ENCODE measurements around the gene VPS16. TPM values are rescaled to one million over a fixed set of nuclear protein-coding genes. Genes with fewer than 3 reads are reported as not detected.
A peak's percentile ranks its signal among the peaks of the same experiment; 100 is the strongest.

The VPS16 gene
- total RNA-seq, 1 experiment from 2014 or later = 26.2 TPM

DNA sequence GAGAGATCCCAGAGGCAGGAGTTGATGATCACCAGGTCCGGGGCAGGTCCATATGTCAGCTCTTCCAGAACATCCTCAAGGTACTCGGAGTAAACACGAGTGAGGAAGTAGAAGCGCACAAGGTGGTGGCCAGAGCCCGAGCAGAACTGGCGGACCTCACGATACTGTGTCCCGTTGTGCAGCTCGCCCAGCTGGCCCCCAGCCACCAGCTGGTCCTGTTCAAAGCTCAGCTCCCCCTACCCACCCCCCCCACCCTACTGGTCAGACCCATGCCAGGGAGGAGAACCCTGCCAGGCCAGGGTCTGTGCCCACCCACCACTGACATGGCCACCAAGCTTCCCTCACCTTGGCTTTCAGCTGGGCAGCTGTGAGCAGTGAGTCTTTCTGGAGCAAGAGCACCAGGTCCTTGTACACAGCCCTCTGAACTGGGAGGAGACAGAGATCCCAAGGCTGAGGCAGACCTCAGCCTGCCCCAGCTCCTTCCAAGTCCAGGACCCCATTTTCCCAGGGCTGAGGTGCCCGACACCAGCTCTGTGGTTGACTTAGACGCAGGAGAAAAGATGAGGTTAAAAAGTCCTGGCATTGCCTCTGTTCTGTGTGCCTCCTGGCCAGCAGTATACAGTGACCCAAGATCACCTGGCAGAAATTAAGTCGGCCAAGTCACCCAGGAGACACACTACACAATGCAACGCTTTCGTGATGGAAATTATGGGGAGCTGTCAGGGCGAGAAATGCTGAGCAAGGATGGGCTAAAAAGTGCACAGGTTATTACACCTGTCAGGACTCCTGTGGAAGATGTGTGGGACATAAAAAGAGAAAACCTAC is 1.5 kb upstream of the VPS16 start:
- ATAC-seq (no peak), DNase-seq (ENCODE audit: low spot score) (no peak)
- H3K36me3 Mint-ChIP-seq = peaks cover 11% of the 10 kb centered on the region
- peaks cover 5% of the 10 kb centered on the region for H3K9me3 Mint-ChIP-seq
- H3K27ac Mint-ChIP-seq = no peak overlapping the region
- H3K4me3 Mint-ChIP-seq = peak overlapping the region; percentile 66
- H3K4me1 Mint-ChIP-seq = peaks cover 8% of the 10 kb centered on the region
- H3K27me3 Mint-ChIP-seq (ENCODE audit: low read depth) = peaks cover 27% of the 10 kb centered on the region
- ChIA-PET CTCF (interaction anchor here (1.4 to 2.0 kb wide), 2 partner anchors 13 to 38 kb away, joined by 4 read pairs; partner anchors contain the start of gene CPXM1), POLR2A (no interaction called here)
- TF ChIP-seq ZNF232 (CRISPR knock-in tag; IDR thresholded peaks at IDR 0.05) (no peak), KAT7 (CRISPR knock-in tag; IDR thresholded peaks at IDR 0.05; ENCODE audit: borderline replicate concordance) (no peak), ESRRA (CRISPR knock-in tag; IDR thresholded peaks at IDR 0.05; ENCODE audit: borderline replicate concordance) (no peak), RORB (CRISPR knock-in tag; IDR thresholded peaks at IDR 0.05) (no peak), MYBL2 (CRISPR knock-in tag; IDR thresholded peaks at IDR 0.05) (no peak), ZBTB21 (CRISPR knock-in tag; IDR thresholded peaks at IDR 0.05; ENCODE audit: borderline replicate concordance) (no peak), SOX15 (CRISPR knock-in tag; IDR thresholded peaks at IDR 0.05) (no peak), GABPB1 (CRISPR knock-in tag; IDR thresholded peaks at IDR 0.05) (no peak), HMGA2 (CRISPR knock-in tag; IDR thresholded peaks at IDR 0.05) (no peak)
- TF ChIP-seq, protein P1, sequence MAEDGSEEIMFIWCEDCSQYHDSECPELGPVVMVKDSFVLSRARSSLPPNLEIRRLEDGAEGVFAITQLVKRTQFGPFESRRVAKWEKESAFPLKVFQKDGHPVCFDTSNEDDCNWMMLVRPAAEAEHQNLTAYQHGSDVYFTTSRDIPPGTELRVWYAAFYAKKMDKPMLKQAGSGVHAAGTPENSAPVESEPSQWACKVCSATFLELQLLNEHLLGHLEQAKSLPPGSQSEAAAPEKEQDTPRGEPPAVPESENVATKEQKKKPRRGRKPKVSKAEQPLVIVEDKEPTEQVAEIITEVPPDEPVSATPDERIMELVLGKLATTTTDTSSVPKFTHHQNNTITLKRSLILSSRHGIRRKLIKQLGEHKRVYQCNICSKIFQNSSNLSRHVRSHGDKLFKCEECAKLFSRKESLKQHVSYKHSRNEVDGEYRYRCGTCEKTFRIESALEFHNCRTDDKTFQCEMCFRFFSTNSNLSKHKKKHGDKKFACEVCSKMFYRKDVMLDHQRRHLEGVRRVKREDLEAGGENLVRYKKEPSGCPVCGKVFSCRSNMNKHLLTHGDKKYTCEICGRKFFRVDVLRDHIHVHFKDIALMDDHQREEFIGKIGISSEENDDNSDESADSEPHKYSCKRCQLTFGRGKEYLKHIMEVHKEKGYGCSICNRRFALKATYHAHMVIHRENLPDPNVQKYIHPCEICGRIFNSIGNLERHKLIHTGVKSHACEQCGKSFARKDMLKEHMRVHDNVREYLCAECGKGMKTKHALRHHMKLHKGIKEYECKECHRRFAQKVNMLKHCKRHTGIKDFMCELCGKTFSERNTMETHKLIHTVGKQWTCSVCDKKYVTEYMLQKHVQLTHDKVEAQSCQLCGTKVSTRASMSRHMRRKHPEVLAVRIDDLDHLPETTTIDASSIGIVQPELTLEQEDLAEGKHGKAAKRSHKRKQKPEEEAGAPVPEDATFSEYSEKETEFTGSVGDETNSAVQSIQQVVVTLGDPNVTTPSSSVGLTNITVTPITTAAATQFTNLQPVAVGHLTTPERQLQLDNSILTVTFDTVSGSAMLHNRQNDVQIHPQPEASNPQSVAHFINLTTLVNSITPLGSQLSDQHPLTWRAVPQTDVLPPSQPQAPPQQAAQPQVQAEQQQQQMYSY (CRISPR knock-in tag; IDR thresholded peaks at IDR 0.05) = no peak
- TF ChIP-seq, protein P2, sequence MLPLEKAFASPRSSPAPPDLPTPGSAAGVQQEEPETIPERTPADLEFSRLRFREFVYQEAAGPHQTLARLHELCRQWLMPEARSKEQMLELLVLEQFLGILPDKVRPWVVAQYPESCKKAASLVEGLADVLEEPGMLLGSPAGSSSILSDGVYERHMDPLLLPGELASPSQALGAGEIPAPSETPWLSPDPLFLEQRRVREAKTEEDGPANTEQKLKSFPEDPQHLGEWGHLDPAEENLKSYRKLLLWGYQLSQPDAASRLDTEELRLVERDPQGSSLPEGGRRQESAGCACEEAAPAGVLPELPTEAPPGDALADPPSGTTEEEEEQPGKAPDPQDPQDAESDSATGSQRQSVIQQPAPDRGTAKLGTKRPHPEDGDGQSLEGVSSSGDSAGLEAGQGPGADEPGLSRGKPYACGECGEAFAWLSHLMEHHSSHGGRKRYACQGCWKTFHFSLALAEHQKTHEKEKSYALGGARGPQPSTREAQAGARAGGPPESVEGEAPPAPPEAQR (CRISPR knock-in tag; IDR thresholded peaks at IDR 0.05) = no peak
- TF ChIP-seq, protein P3, sequence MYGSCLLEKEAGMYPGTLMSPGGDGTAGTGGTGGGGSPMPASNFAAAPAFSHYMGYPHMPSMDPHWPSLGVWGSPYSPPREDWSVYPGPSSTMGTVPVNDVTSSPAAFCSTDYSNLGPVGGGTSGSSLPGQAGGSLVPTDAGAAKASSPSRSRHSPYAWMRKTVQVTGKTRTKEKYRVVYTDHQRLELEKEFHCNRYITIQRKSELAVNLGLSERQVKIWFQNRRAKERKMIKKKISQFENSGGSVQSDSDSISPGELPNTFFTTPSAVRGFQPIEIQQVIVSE (CRISPR knock-in tag; IDR thresholded peaks at IDR 0.05; ENCODE audit: borderline replicate concordance) = no peak
- TF ChIP-seq, protein P4, sequence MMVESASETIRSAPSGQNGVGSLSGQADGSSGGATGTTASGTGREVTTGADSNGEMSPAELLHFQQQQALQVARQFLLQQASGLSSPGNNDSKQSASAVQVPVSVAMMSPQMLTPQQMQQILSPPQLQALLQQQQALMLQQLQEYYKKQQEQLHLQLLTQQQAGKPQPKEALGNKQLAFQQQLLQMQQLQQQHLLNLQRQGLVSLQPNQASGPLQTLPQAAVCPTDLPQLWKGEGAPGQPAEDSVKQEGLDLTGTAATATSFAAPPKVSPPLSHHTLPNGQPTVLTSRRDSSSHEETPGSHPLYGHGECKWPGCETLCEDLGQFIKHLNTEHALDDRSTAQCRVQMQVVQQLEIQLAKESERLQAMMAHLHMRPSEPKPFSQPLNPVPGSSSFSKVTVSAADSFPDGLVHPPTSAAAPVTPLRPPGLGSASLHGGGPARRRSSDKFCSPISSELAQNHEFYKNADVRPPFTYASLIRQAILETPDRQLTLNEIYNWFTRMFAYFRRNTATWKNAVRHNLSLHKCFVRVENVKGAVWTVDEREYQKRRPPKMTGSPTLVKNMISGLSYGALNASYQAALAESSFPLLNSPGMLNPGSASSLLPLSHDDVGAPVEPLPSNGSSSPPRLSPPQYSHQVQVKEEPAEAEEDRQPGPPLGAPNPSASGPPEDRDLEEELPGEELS (CRISPR knock-in tag; IDR thresholded peaks at IDR 0.05) = no peak

DNA sequence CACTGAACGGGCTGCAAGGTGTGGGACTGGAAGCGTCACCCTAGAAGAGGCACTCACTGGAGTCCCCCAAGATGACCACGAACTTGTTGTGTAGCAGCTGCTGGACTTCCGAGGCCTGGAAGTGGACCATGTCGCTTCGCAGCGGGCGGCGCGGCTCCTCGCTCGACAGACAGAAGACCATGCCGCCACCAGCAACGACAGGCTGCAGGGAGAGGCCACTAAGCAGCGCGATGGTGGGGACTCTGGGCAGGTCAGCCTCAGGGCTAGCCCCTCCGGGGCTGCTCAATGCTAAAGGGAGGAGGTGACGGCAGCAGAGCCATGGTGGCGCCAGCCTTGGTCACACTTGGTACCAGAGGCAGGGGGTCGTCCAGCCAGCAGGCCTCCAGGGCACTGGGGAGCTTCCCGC is 810 bp upstream of the VPS16 start:
- ATAC-seq (no peak), DNase-seq (ENCODE audit: low spot score) (no peak)
- Mint-ChIP-seq H3K27ac (no peak overlapping the region), H3K4me1 (peaks cover 8% of the 10 kb centered on the region), H3K36me3 (peaks cover 11% of the 10 kb centered on the region), H3K4me3 (peak overlapping the region; percentile 66), H3K27me3 (ENCODE audit: low read depth) (peaks cover 27% of the 10 kb centered on the region), H3K9me3 (peaks cover 5% of the 10 kb centered on the region)
- CTCF ChIA-PET = interaction anchor here (0.9 to 2.0 kb wide), 4 partner anchors 9 to 39 kb away, joined by 3 to 10 read pairs (median 4); partner anchors contain the start of genes CPXM1 and TMEM239
- POLR2A ChIA-PET = no interaction called here
- TF ChIP-seq NFE2L1 (CRISPR knock-in tag; IDR thresholded peaks at IDR 0.05) (no peak), ZNF121 (CRISPR knock-in tag; IDR thresholded peaks at IDR 0.05) (no peak), ZBTB21 (CRISPR knock-in tag; IDR thresholded peaks at IDR 0.05; ENCODE audit: borderline replicate concordance) (no peak), ZNF396 (CRISPR knock-in tag; IDR thresholded peaks at IDR 0.05; ENCODE audit: borderline replicate concordance) (no peak), ZNF232 (CRISPR knock-in tag; IDR thresholded peaks at IDR 0.05) (no peak), TP53 (CRISPR knock-in tag; IDR thresholded peaks at IDR 0.05) (no peak), TCF7 (CRISPR knock-in tag; IDR thresholded peaks at IDR 0.05; ENCODE audit: low read depth) (no peak), JAZF1 (CRISPR knock-in tag; IDR thresholded peaks at IDR 0.05) (no peak), TEAD4 (CRISPR knock-in tag; IDR thresholded peaks at IDR 0.05) (no peak)
- TF ChIP-seq, protein P5, sequence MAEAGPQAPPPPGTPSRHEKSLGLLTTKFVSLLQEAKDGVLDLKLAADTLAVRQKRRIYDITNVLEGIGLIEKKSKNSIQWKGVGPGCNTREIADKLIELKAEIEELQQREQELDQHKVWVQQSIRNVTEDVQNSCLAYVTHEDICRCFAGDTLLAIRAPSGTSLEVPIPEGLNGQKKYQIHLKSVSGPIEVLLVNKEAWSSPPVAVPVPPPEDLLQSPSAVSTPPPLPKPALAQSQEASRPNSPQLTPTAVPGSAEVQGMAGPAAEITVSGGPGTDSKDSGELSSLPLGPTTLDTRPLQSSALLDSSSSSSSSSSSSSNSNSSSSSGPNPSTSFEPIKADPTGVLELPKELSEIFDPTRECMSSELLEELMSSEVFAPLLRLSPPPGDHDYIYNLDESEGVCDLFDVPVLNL (CRISPR knock-in tag; IDR thresholded peaks at IDR 0.05; ENCODE audit: borderline replicate concordance, low read depth) = no peak
